ENCODE data around the gene ADAMTSL2. TPM values are rescaled to one million over a fixed set of nuclear protein-coding genes. Genes with fewer than 3 reads are reported as not detected.
A peak's percentile ranks its signal among the peaks of the same experiment; 100 is the strongest.

The ADAMTSL2 gene
- total and polyA plus RNA-seq, 8 donors: 8.0 to 18.5 (median 12.3) TPM

- intact Hi-C loops (cut with DNase I): no loop called here
- H3K27me3 ChIP-seq: no peaks in the 10 kb centered on the region
- peaks cover 0 to 4% of the 10 kb centered on the region in 2 donors for H3K36me3 ChIP-seq
- ATAC-seq: no peak
- no peak overlapping the region for H3K4me3 ChIP-seq
- H3K9me3 ChIP-seq: no peaks in the 10 kb centered on the region
- no peak for TF ChIP-seq CTCF (IDR thresholded peaks at IDR 0.05)
- no peak overlapping the region for H3K27ac ChIP-seq
- H3K4me1 ChIP-seq: peaks cover 16 to 20% of the 10 kb centered on the region in 2 donors
- no peak for DNase-seq
Measured at GRCh38 chr9:133554729-133555128, 20.2 kb downstream of the ADAMTSL2 start.

- Histone ChIP-seq H3K36me3 (peaks cover 0 to 4% of the 10 kb centered on the region in 2 donors), H3K4me1 (peaks cover 25 to 34% of the 10 kb centered on the region in 2 donors), H3K9me3 (no peaks in the 10 kb centered on the region), H3K4me3 (no peak overlapping the region), H3K27me3 (no peaks in the 10 kb centered on the region), H3K27ac (no peak overlapping the region)
- DNase-seq: no peak
- TF ChIP-seq CTCF (IDR thresholded peaks at IDR 0.05): no peak
- no peak for ATAC-seq
- intact Hi-C loops (cut with DNase I): no loop called here
Measured at GRCh38 chr9:133556354-133556753, 21.9 kb downstream of the ADAMTSL2 start.

- intact Hi-C loops (cut with DNase I): no loop called here
- no peak for ATAC-seq
- Histone ChIP-seq H3K27me3 (no peaks in the 10 kb centered on the region), H3K4me1 (peaks cover 25 to 34% of the 10 kb centered on the region in 2 donors), H3K9me3 (no peaks in the 10 kb centered on the region), H3K4me3 (no peak overlapping the region), H3K36me3 (peaks cover 0 to 4% of the 10 kb centered on the region in 2 donors), H3K27ac (no peak overlapping the region)
- no peak for TF ChIP-seq CTCF (IDR thresholded peaks at IDR 0.05)
- no peak for DNase-seq
Measured at GRCh38 chr9:133557581-133557980, 23.1 kb downstream of the ADAMTSL2 start.

- ATAC-seq (peak; percentile 71), DNase-seq (peak in 3 of 4 donors; percentile 53 to 75 (median 54))
- H3K27ac ChIP-seq: peak overlapping the region; percentile 29 to 78
- H3K9me3 ChIP-seq: no peaks in the 10 kb centered on the region
- H3K36me3 ChIP-seq: peaks cover 0 to 4% of the 10 kb centered on the region in 2 donors
- TF ChIP-seq CTCF (IDR thresholded peaks at IDR 0.05): no peak
- H3K4me1 ChIP-seq: peaks cover 31 to 41% of the 10 kb centered on the region in 2 donors
- no peak overlapping the region for H3K4me3 ChIP-seq
- H3K27me3 ChIP-seq: no peaks in the 10 kb centered on the region
- intact Hi-C loops (cut with DNase I): no loop called here
Measured at GRCh38 chr9:133558191-133559126, 24.0 kb downstream of the ADAMTSL2 start.

- no peaks in the 10 kb centered on the region for H3K9me3 ChIP-seq
- ATAC-seq: peak; percentile 7
- DNase-seq: no peak
- H3K4me3 ChIP-seq: no peak overlapping the region
- H3K36me3 ChIP-seq: no peaks in the 10 kb centered on the region
- H3K27ac ChIP-seq: no peak overlapping the region
- H3K27me3 ChIP-seq: no peaks in the 10 kb centered on the region
- TF ChIP-seq CTCF (IDR thresholded peaks at IDR 0.05): no peak
- intact Hi-C loops (cut with DNase I): no loop called here
- peaks cover 31 to 42% of the 10 kb centered on the region in 2 donors for H3K4me1 ChIP-seq
Measured at GRCh38 chr9:133560311-133560710, 25.8 kb downstream of the ADAMTSL2 start.

All from left lung (tissue), 10 donors.